GM10266 (cell line): ENCODE data around the gene RAC2.

Experiments used
- DNase-seq: peaks from one replicate; pipeline ENCODE4 v3.0.0; 2012; ENCODE audit errors: extremely low spot score
- CTCF ChIP-seq: IDR thresholded peaks from 2 replicates; pipeline ENCODE4 v1.5.1; 2012; ENCODE audit warnings: mild to moderate bottlenecking, low read depth; ENCODE audit not compliant: control insufficient read depth, insufficient read depth; ENCODE audit errors: missing control alignments

The RAC2 gene

DNA sequence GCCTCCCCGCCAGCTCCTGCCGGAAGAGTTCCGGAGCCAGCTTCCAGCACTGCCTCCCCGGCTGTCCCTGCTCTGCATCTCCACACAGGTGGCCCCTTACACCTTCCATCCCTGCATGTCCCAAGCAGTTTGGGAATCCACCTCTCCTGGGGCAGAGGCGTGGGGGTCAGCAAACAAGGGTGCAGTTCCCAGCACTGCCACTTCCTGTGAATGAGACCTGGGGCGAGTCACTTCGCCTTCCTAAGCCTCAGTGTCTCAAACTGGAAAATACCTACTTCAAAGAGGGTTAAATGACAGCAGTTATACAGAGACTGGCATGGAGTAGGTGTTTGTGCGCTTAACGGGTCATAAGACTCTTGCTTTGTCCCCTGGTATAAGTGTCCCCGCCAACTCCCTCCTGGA, 43.5 kb upstream of the RAC2 start:
- TF ChIP-seq CTCF: no peak
- no peak for DNase-seq

GRCh38 chr22:37285937-37286336, 41.9 kb upstream of the RAC2 start:
- no peak for TF ChIP-seq CTCF
- DNase-seq: no peak

DNA sequence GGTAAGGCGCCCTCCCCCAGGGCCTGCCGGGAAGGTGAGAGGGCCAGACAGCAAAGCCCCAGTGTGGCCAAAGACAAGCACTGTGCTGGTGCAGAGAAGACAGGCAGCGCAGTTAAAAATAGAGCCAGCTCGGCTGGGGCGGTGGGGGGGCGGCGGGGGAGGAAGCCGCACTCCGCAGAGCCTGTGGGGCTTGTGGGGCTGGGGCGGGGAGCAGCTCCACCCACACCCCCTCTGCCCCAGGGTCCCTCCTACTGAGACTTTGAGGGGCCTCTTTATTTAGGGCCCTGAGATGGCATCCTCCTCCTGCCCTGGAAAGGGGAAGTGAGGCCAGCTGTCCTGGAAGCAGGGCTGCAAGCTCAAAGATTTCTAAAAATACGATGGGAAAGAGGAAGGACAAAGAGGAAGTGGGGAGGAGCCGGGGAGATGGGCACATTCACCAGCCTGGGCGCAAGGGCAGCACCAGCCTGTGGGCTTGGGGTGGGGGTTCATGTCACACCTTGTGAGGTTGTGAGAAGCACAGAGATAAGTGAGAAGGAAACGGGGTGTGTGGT, 40.8 kb upstream of the RAC2 start:
- TF ChIP-seq CTCF: no peak
- DNase-seq: peak; percentile 64

DNA sequence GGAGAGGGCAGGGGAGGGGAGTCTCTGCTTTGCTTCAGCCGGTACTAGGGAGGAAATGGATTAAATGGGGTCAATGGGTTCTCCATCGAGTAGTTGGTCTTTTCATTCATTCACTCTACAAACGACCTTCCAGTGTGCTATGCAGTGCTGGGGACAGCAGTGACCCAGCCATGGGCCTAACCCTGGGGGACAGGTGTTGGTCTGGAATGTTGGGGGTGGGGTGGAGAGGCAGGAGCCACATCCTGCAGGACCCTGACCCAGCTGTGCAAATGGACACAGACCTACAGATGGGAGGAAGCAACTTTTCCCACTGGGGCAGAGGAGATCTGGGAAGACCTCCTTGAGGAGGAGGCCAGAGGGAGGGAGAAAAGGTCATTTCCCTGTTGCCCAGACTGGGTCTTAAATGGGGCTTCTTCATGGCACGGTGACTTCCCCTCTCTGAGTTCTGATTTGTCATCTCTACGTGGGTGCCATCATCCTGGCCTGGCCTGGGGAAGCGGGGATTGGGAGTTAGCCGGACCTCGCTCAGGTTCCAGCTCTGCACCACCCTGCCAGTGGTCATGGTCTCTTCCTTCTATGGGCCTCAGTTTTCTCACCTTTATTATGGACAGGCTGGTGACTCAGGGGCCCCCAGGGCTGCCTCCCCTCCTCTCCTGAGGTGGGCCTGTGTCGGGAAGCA, 40.2 kb upstream of the RAC2 start:
- no peak for TF ChIP-seq CTCF
- no peak for DNase-seq

DNA sequence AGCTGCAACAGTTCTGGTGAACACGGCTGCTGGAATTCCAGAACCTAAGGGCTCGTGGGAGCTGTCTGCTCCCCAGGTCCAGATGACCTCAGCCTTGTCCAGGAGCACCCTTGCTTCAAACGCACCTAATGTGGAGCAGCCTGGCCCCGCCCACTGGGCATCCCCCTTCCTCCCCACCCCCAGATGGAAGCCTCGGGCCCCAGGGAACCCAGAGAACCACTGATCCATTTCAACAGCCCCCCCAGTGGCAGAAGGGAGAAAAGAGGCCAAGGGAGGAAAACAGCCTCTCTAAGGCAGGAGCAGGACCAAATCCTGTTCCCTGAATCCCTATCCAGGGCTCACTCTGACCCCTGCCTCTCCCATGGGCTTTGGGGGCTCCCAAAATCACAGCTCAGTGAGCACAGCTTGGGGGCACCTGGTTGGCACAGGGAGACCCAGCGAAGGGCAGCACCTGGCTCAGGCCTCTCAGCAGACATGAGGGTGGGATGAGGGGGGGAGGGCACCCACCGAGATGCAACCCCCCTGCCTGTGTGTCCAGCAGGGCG, 39.4 kb upstream of the RAC2 start:
- DNase-seq: peak; percentile 59
- TF ChIP-seq CTCF: peak; percentile 47

GRCh38 chr22:37282385-37282677, 38.3 kb upstream of the RAC2 start, which contains the start of gene CYTH4:
Gene CYTH4 (plus strand): TSS chr22:37282508. CDS start chr22:37282570, 62 bp downstream.
- TF ChIP-seq CTCF: no peak
- peak; percentile 67 for DNase-seq

- TF ChIP-seq CTCF: no peak
- DNase-seq: no peak
Observed at GRCh38 chr22:37281646-37282384, 37.7 kb upstream of the RAC2 start.
